ENCODE measurements around the gene ZFP1.
"Not testable (repeated sequence)": the region's sequence is repeated elsewhere in the genome, so short reads cannot be mapped to it uniquely, and the experiment has no call there.

The ZFP1 gene

DNA sequence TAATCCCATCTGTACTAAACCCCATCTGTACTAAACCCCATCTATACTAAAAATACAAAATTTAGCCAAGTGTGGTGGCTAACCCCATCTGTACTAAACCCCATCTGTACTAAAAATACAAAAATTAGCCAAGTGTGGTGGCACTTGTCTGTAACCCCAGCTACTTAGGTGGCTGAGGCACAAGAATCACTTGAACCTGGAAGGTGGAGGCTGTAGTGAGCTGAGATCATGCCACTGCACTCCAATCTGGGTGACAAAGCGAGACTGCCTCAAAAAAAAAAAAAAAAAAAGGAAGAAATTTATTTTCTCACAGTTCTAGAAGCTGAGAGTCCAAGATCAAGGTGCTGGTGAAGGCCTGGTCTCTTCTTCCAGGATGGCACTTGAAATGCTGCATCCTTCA, 12.1 kb downstream of the ZFP1 start:
- DNase-seq = no peak

DNA sequence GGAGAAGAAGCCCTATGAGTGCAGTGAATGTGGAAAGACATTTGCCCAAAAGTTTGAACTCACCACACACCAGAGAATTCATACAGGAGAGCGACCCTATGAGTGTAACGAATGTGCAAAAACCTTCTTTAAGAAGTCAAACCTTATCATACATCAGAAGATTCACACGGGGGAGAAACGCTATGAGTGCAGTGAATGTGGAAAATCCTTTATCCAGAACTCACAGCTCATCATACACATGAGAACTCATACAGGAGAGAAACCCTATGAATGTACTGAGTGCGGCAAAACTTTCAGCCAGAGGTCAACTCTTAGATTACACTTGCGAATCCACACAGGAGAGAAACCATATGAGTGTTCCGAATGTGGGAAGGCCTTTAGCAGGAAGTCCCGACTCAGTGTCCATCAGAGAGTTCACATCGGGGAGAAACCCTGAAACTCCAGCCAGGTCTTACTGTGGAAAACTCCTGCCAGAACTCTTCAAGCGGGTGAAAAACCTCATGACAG, 21.6 kb downstream of the ZFP1 start:
- DNase-seq = no peak

DNA sequence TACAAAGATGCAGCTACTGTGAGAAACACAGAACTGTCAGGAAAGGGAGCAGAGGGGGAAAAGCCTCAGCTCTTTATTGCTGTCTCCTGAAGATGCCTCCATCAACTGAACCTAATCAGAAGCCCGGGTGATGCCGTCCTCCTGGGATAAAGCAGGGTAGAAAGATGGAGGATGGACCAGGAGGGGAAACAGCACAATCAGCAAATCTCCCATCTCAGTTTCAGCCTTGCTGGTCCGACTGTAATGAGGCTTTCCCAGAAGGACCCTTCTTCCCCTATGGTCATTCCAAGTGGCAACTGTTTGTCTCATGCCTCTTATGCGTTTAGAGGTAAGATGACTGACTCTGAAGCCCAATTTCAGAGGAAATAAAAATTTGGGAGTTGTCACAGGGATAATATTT, 24.3 kb downstream of the ZFP1 start:
- no peak for DNase-seq

DNA sequence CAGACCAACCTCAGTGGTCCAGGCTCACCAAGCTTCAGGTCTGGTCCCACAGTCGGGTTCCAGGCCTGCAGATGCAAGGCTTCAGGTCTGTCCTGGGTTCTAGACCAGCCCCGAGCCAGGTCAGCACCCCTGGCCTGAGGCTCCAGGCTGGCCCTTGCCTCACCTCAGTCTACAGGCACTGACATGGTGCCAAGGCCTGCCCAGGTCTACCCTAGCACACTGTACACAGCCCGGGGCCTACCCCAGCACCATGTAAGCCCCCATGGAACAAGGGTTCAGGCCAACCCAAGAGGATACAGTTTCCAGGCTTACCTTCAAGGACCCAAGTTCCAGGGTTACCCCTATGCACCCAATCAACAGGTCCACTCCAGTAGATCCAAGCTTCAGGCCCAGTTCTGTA, 26.8 kb downstream of the ZFP1 start:
- no peak for DNase-seq

DNA sequence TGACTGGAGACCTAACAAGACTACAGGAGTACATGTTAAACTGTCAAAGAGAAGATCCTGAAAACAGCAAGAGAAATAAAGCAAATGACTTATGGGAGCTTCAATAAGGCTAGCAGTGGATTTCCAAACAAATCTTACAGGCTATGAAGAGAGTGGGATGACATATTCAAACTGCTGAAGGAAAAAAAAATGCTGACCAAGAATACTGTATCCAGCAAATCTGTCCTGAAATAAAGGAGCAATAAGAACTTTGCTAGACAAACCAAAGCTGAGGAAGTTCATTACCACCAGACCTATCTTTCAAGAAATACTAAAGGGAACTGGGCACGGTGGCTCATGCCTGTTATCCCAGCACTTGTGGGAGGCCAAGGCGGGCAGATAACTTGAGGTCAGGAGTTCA, 28.6 kb downstream of the ZFP1 start:
- DNase-seq = no peak

DNA sequence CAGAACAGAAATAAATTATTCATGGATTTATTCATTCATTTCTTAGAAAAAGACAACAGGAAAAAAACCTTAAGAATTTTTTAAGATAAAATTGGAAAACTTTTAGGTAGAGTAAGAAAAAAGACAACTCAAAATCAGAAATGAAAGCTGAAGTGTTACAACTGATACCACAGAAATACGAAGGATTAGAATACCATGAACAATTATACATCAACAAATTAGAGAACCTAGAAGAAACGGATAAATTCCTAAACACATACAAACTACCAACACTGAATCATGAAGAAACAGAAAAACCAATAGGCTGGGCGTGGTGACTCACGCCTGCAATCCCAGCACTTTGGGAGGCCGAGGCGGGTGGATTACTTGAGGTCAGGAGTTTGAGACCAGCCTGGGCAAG, 30.9 kb downstream of the ZFP1 start:
- no peak for DNase-seq

DNA sequence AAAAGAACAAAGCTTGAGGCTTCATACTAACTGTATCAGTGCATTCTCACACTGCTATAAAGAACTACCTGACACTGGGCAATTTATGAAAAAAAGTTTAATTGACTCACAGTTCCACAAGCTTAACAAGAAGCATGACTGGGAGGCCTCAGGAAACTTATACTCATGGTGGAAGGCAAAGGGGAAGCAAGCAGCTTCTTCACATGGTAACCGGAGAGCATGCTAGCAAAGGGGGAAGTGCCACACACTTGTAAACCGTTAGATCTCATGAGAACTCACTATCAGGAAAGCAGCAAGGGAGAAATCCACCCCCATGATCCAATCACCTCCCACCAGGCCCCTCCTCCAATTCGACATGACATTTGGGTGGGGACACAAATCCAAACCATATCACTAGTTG, 33.3 kb downstream of the ZFP1 start:
- DNase-seq = no peak

DNA sequence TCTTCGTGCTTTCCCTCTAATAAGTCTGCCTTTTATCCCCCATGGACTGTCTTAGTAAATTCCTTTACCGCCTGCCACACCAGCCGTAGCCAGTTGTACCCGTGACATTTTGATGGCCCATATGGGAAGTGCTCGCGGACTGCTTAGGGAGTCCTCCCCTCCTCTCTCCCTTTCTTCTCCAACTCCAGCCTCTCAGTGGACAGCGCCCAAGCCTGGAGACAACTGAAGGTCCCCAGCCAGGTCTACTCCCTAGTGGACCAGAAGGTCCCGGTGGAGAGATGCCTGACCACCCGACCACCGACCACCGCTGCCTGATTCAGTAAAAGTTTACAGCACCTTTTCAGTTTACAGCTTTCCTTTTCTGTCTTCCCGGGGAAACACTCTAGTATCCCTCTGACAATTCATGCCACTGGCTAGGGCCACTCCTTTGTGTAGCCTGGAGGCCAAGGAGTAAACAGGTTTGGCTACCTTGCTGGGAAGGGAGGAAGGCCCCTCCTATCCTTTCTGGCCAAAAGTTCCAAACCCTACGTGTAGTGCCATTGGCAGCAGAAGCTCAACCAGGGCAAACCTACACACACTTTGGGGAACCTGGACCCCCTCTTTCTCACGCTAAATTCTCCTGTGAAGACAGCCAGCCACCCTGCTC, 40.6 kb downstream of the ZFP1 start:
- DNase-seq = no peak

DNA sequence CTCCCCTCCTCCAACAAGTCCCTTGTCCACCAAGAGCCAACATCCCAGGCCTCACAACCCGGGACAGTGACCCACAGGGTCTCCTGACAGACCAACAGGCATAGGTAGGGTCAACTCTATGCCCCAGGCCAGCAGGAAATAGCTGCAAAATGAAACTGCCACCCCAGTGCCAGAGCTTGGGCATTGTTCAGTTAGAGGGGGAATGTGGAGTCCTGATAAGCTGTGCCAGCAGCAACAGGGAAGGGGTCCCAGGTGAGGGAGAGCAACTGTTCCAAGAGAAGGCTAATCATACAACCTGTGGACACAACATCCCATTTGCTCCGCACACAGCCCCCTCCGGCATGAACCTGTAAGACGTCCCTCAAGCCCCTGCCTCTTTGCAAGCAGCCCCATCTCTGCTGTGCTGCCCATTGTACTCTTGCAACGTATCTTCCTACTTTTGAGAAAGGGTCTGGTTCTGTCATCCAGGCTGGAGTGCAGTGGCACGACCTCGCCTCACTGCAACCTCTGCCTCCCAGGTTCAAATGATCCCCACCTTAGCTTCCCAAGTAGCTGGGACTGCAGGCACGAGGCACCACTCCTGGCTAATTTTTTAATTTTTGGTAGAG, 41.4 kb downstream of the ZFP1 start:
- DNase-seq = no peak

DNA sequence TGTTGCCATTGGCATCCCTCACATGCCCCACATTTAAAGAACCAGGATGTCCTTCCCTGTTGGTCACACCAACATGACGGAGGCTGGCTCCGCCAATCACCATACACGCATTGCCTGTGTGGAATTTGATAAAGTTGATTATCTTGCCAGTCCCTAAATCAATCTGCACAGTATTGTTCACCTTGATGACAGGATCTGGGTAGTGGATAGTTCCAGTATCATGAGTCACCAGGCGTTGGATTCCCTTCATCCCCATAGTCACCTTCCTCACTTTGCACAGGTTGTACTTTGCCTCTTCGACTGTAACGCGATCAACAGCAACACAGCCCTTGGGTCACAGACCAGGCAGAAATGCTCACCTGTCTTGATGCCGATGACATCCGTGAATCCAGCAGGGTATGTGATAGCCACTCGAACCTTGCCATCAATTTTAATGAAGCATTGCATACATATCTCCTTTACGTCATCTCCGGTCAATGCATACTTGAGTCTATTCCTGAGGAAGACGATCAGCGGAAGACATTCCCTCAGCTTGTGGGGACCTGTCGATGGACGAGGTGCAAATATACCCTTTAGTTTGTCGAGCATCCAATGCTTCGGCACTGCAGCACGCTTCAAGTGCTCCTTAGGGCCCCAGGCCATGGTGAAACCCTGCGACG, 44.4 kb downstream of the ZFP1 start:
- DNase-seq = no peak

DNA sequence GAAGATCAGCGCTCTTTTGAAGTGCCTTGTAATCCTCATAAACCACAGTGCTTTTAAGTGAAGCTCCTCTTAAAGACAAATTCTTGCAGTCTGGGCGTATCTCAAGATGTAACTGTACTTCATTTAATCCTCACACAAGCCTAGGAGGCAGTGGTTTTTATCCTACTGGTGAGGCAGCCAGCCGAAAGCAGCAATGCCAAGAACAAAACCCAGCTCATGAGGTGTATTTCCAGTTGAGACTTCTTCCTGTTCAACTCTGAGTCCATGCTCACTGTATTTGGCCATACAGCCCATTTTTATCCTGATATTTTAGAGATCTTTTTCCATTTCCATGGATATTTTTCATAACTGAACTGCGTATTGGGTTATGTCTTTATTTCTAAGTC, 44.9 kb downstream of the ZFP1 start:
- DNase-seq = no peak

DNA sequence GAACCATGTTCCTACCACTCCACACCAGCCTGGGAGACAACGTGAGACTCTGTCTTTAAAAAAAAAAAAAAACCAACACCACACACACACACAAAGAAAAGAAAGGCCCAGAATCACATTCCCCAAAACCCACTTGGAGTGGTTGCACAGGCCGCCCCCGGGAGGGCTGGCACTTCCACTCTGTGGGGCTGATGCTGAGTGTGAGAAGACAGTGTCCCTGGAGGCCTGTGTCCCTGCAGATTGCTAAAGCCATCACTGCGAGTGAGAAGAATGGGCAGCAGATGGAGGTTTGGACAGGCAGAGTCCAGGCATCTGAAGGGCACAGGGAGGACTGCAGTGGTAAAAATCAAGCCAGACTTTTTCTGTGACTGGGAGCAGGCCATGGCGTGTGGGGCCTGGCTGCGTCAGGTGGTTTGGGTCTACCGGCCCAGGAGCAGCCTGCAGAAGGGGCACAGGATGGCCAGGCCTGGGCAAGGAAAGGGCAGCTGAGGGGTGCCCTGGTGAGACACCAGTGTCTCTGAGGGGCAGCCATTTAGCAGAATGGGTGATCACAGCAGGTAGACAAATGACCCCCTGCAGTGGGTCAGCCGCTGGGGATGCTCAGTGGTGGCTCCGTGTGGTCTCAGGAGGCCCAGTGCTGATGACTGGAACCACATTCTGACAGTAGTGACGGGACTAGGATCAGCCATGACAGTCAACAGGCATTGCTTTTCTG, 45.6 kb downstream of the ZFP1 start:
- no peak for DNase-seq

DNA sequence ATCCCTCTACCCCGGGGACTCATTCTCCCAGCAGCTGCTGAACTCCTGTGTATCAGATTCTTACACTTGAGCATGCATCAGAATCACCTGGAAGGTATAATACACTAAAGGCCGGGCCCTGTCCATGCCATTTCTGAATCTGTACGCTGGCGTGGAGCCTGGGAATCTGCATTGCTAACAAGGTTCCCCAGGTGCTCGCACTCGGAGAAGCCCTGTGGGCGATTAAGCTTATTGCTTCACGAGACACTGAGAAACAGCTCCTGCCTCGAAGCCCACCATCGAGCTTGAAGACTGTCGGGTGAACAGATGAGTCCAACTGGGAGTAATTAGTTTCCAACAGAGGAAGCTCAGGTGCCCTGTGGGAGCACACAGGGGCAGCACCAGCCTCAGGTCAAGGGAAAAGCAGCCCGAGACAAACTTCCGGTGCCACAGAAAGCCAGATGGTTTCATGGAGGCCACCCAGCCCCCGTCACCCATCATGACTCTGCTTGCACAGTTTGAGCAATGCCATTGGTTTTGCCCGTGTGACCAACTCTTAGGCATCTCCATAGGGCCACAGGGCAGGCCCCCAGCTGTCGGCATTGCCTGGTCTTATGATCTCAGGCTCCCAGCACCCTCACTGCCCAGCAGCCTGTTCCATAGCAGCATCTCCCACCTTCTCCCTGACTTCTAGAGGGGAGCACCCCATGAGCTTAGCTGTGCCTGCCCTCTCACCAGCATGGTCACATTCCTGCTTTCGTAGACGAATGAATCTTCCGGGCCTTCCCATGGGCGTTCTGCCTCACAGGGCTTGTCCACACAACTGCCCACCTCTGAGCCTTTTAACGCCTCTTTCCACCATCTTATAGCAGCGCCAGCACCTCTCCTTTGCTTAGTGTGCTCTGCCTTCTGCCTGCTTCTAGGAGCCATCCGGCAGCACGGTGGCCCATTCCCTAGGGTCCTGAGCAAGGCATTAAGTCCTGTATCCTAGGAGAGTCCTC, 47.8 kb downstream of the ZFP1 start:
- DNase-seq = no peak

DNA sequence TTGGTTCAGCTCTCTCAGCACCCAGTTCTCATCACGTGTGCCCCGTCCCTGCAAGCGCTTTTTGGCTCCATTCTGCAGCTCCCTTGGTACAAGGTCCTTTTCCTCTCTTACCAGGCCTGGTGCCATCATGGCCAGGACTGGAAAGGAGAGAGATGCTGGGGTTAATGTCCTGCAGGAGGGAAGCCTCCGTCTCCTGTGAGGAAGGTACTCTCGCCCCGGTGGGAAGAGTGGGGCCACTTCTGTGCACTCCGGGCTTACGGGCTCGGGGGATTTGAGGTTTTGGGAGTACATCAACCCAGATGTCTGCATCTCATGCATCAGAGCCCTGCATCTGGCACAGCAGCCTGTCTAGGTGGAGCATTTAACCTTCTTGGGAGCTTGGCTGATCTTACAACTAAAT, 48.5 kb downstream of the ZFP1 start:
- no peak for DNase-seq

DNA sequence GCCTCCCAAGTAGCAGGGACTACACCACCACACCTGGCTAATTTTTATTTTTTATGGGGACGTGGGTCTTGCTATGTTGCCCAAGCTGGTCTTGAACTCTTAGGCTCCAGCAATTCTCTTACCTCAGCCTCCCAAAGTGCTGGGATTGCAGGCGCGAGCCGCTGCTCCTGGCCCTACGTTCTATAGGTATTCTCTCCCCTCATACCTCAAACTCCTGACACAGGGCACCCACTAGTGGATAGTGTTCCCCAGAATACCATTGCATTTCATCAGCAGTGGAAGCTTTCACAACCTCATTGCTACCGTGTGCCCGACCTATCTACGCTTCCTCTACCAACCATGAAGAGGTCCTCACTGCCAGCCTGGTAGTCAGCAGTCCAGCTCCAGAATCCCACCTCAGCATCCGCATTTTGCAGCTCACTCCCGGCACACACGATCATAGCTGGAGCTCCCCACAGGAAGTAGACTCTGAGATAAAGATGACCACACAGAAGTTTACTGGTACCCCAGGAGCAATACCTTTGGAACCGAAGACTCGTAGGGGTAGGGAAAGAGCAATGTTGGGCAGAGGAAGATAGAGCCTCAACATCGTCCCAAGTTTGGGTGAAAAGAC, 49.3 kb downstream of the ZFP1 start:
- DNase-seq = no peak

DNA sequence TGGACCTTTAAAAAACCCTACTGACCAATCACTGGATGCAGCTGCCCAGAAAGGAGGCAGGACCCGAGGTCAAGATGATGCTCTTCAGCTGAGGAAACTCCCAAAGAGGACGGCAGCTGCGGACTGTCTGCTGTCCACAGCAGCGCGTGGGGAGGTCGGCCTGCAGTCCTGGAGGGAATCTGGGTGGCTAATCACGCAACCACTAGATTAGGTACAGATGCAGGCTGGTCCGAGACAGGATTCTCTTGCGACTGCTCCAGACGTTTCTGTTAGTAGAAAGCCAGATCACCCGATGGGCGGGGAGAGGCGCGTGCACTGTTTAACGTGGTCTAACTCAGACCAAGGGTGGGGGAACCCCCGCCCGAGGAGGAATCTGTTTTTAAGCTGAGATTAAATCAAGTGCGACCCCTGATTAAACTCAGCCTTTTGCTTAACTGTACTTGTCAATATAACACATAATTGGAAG, 49.8 kb downstream of the ZFP1 start:
- no peak for DNase-seq

DNA sequence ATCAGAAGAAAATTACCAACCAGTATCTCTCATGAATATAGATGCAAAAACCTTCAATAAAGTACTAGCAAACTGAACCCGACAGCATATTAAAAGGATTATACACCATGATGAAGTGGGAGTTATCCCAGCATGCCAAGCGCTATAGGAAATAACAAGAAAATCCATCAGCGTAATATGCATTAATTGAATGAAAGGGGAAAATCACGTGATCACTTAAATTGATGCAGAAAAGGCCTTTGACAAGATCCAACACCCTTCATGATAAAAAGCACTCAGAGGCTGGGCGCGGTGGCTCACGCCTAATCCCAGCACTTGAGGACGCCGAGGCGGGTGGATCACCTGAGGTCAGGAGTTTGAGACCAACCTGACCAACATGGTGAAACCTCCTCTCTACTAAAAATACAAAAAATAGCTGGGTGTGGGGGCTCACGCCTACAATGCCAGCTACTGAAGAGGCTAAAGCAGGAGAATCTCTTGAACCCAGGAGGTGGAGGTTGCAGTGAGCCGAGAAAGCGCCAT, 53.8 kb downstream of the ZFP1 start:
- no peak for DNase-seq

DNA sequence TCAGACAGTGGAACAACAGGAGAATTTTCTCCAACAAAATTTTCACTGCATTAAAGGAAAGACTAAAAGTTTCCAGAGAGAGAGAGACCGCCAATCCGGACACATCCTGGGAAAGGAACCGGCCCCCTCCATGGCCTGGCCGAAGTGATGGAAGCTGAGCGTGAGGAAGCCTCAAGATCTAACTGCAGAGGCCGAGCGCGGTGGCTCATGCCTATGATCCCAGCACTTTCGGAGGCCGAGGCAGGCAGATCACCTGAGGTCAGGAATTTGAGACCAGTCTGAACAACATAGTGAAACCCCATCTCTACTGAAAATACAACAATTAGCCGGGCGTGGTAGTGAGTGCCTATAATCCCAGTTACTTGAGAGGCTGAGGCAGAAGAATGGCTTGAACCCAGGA, 54.8 kb downstream of the ZFP1 start:
- DNase-seq = no peak

DNA sequence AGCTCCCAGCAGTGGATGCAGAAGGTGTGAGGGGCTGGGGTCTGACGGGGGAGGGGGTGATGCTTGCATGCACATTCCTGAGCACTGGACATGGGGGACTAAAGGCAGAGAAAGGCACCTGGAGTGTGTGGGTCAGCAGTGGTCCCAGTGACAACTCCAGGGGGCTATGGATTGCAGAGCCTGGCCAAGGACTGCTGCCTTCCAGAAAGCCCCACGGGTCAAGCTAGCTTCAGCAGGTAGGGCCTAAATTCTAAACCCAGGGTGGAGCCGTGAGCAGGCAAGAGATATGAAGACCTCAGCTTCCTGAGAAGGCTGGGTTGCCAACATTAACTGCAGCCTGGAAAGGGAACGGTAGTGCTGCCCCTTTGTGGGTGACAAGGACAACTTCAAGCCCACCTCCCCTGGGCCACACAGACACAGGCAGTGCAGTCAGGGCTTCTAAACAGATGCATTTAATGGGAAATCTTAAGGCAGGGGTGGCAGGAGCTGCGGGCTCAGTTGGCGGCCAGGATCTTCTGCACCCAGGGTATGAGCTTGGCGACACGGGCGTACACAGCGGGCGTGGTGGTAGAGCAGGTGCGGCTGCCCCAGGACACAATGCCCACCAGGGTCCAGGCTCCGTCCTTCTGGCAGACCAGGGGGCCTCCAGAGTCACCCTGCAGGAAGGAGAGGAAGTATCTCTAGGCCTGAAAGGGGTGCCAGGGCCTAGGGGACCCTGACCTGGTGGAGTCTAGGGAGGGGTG, 55.5 kb downstream of the ZFP1 start:
- DNase-seq = no peak

DNA sequence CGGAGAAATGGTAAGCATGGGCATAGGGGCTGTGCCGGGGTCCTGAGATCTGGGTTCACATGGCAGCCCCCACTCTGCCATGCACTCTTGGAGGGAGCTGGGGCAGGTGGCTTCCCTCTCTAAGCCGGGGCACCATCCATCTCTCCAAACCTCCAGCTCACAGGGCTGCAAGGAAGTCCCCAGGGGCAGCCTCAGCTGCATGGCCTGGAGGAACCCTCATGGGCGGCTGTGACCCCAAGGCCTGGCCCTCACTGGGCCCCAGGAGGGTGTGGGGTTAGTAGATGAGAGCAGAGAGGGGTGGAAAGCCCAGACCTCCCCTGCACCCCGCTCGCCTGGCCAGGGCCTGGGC, 56.1 kb downstream of the ZFP1 start:
- DNase-seq = no peak

DNA sequence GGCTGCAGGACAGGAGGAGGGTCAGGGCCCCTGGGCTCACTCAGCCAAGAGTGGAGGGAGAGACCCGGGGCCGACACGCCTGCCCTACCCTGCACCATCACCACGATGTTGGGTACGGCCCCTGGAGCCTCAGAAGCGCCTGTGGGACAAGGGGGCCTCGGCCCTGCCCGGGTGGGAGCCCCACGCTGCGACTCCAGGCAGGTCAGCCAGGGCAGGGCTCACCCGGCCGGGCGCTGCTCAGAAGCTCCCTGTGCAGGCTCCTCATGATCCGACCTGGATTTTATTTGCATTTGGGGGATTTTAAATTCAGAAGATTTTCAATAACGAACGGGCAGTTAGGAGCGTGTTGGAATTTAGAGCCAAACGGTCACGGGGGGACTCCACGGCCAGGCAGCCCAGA, 56.6 kb downstream of the ZFP1 start:
- DNase-seq = not testable (repeated sequence)
